GM12873 (cell line): Measurements from ENCODE around the gene SMURF1.

Experiments
- CTCF ChIP-seq: IDR thresholded peaks from 2 replicates; pipeline ENCODE4 v1.5.1; 2012; ENCODE audit warnings: low read depth, mild to moderate bottlenecking, moderate library complexity, low read length, control low read depth; ENCODE audit not compliant: insufficient read depth; ENCODE audit errors: missing control alignments

SMURF1 gene

DNA sequence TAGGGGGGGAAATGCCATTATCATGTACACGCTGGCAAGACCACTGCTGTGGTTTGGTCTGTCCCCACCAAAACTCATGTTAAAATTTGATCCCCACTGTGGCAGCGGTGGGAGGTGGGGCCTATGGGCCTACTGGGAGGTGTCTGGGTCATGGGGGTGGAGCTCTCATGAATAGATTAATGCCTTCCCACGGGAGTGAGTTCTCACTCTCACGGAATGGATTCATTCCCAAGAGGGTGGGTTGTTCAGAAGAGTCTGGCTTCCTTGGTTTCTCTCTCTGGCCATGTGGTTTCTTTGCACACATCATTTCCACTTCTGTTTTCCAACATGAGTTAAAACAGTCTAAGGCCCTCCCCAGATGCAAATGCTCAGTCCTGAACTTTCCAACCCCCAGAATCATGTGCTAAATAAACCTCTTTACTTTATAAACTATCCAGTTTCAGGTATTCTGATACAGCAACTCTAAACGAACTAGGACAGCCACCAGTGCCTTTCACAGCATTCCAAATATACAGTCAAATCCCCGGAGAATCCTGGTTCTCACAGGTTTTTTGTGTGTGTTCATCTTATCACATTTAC lies 44.3 kb downstream of the SMURF1 start:
- no peak for TF ChIP-seq CTCF

GRCh38 chr7:99098824-99099498 lies 44.9 kb downstream of the SMURF1 start:
- no peak for TF ChIP-seq CTCF

DNA sequence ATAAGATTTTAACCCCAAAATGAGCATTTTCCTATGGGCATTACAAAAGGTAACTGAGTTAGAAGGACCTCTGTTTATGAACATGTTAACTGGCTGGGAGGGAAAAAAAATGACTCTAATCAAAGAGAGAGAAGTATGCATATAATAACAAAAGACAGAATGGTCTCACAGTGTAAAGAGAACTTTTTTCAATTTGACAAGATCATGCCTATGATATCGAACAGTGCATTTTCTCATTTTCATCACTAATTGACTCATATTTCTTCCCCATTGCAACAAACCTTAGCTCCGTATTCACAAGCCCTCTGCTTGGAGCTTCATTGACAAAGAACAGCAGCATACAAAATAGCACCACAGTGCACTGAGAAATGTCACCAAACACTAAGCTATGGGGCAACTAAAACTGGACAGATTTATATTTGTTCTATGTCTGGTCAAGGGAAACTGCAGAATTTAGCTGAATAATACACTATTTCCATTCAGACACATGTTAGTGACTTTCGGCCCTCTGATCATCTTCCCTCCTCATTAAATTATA lies 45.6 kb downstream of the SMURF1 start:
- TF ChIP-seq CTCF = no peak

DNA sequence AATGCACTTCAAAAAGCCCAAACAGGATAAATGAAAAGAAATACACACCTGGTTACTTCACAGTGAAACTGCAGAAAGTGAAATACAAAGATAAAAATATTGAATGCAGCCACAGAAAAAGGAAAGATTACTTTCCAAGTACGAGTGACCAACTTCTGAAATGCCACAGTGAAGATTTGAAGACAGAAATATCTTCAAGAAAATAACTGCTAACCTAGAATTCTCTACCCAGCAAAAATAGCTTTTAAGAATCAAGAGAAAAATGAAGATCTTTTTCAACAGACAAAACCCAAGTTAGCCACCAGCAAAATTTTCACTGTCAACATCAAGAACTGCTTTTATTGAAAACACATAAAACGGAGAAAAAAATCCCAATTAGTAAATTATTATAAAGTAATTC lies 46.2 kb downstream of the SMURF1 start:
- no peak for TF ChIP-seq CTCF

DNA sequence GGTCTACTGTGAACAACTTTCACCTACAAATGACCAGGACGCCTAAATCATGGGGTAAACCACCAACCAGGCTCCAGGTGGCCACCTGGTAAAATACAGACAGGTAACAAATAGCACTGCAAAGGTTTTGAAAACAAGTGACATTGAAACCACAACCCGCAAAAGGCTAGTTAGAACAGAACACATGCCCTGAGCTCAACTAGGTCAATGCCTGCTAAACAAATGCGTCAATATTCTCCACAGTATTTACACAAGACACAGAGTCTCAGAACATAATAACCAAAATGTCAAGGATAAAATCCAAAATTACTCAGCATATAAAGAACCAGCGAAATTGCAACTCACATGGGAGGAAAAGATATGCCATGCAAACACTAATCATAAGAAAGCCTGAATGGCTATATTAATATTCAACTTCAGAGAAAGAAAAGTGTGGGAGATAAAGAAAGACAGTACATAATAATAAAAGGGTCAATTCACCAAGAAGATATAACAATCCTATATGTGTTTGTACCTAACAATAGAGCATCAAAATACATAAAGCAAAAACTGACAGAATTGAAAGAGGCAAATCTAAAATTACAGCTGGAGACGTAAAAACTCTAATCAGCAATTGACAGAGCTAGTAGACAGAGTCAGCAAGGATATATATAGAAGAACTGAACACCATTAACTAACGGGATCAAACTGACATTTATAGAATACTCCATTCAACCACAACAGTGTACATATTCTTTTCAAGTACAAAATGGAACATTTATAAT lies 47.6 kb downstream of the SMURF1 start:
- TF ChIP-seq CTCF = no peak

DNA sequence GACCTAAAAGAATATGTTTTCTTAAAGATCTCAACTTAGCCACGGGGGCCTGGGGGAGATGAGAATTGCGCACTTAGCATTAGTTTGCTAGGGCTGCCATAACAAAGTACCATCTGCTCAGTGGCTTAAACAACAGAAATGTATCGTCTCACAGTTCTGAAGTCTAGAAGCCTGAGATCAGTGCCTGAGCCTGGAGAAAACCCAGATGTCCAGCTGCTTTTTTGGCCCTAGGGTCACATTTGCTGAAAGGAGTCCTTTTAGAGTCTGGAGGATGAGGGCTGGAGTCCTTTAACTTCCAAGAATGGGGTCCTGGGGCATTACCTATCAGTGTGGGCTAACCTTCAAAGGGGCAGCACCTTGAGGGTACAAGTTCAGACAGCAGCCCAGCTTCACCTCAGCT lies 48.2 kb downstream of the SMURF1 start:
- no peak for TF ChIP-seq CTCF

- TF ChIP-seq CTCF = no peak
Observed at GRCh38 chr7:99094401-99094800, 49.5 kb downstream of the SMURF1 start.
